Nephron (organoid): ENCODE results near the gene ITFG2.
A peak's percentile ranks its signal among the peaks of the same experiment; 100 is the strongest.

ENCODE experiments used
- H3K27ac Mint-ChIP-seq, 3 experiments: 2 replicates each; pipeline ENCODE4 v1.8.0; 2020; ENCODE audit warnings: mixed read lengths in 3 of 3, mild to moderate bottlenecking in 2 of 3, moderate library complexity in 1 of 3
- H3K27me3 Mint-ChIP-seq: 2 replicates; pipeline ENCODE4 v1.8.0; 2021; ENCODE audit warnings: low read depth, mild to moderate bottlenecking, moderate library complexity, mixed read lengths
- H3K36me3 Mint-ChIP-seq: 2 replicates; pipeline ENCODE4 v1.8.0; 2020; ENCODE audit warnings: low read depth, mixed read lengths
- H3K4me1 Mint-ChIP-seq: 2 replicates; pipeline ENCODE4 v1.8.0; 2020; ENCODE audit warnings: mixed read lengths
- H3K4me3 Mint-ChIP-seq, 3 experiments: 2 replicates each; pipeline ENCODE4 v1.8.0; 2020; ENCODE audit warnings: mild to moderate bottlenecking in 3 of 3, mixed read lengths in 3 of 3, moderate library complexity in 2 of 3
- H3K9me3 Mint-ChIP-seq: 2 replicates; pipeline ENCODE4 v1.8.0; 2020; ENCODE audit warnings: mixed read lengths
- TF ChIP-seq, protein P1 (sequence below), 3 experiments: fragments of 200-600 bp; sonication (generic); IDR thresholded peaks; one replicate each; pipeline ENCODE4 v1.5.0; 2021; ENCODE audit warnings: antibody characterized with exemption in 3 of 3; ENCODE audit not compliant: unreplicated experiment in 3 of 3

Gene ITFG2

DNA sequence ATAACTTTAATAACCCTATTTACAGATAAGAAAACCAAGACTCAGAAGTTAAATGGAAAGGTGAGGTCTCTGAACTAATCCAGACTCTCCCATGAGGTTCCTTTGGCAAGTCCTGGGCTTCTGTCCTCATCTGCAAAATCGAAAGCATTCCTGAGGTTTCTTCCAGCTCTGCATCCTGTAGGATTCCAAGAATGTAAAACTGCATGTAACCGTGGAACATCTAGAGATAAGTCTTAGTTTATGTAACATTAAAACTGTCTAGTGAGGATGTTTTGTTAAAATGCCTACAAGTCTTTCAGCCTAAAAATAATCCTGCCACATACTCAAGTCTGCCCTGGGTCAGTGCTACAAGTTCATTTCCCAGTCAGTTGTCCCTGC lies 7.3 kb upstream of the ITFG2 start:
- peak overlapping the region; percentile 71 to 84 (median 80) for H3K27ac Mint-ChIP-seq
- H3K4me3 Mint-ChIP-seq, result no peak overlapping the region
- TF ChIP-seq, protein P1, sequence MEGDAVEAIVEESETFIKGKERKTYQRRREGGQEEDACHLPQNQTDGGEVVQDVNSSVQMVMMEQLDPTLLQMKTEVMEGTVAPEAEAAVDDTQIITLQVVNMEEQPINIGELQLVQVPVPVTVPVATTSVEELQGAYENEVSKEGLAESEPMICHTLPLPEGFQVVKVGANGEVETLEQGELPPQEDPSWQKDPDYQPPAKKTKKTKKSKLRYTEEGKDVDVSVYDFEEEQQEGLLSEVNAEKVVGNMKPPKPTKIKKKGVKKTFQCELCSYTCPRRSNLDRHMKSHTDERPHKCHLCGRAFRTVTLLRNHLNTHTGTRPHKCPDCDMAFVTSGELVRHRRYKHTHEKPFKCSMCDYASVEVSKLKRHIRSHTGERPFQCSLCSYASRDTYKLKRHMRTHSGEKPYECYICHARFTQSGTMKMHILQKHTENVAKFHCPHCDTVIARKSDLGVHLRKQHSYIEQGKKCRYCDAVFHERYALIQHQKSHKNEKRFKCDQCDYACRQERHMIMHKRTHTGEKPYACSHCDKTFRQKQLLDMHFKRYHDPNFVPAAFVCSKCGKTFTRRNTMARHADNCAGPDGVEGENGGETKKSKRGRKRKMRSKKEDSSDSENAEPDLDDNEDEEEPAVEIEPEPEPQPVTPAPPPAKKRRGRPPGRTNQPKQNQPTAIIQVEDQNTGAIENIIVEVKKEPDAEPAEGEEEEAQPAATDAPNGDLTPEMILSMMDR (IDR thresholded peaks at IDR 0.05; ENCODE audit: unreplicated experiment in 3 of 3), result no peak
- H3K4me1 Mint-ChIP-seq, result peaks cover 21% of the 10 kb centered on the region
- H3K27me3 Mint-ChIP-seq, result no peaks in the 10 kb centered on the region
- H3K36me3 Mint-ChIP-seq, result peaks cover 60% of the 10 kb centered on the region
- H3K9me3 Mint-ChIP-seq, result no peaks in the 10 kb centered on the region

DNA sequence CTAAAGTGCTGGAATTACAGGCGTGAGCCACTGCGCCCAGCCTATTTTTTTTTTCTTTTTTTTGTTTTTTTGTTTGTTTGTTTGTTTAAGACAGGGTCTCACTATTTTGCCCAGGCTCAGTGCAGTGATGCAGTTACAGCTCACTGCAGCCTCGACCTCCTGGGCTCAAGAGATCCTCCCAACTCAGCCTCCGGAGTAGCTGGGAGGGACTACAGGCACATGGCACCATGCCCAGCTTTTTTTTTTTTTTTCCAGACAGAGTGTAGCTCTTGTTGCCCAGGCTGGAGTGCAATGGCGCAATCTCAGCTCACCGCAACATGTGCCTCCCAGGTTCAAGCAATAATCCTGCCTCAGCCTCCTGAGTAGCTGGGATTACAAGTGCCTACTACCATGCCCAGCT lies 5.8 kb upstream of the ITFG2 start:
- Mint-ChIP-seq H3K4me3 (no peak overlapping the region), H3K27me3 (no peaks in the 10 kb centered on the region), H3K27ac (no peak overlapping the region), H3K9me3 (no peaks in the 10 kb centered on the region), H3K4me1 (peaks cover 25% of the 10 kb centered on the region), H3K36me3 (peaks cover 44% of the 10 kb centered on the region)
- TF ChIP-seq, protein P1 (IDR thresholded peaks at IDR 0.05; ENCODE audit: unreplicated experiment in 3 of 3), result no peak

DNA sequence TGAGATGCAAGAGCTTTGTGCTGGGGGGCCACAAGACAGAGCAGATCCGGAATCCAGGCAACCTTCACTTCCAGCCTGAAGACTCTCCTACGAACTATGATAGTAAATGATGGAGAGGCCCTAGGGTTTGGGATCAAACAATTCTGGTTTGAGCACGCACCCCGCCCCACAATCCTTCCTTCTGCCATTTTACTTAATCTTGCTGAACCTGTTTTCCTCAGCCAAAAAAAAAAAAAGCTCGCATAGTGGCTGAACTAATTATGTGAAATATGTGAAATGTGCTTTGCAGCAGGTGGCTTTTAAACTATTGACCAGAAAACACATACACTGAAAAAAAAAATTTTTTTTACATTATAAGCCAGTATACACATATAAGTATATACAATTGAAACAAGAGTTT lies 667 bp upstream of the ITFG2 start:
- H3K27ac Mint-ChIP-seq, result peak overlapping the region; percentile 84 to 100 (median 98)
- no peaks in the 10 kb centered on the region for H3K27me3 Mint-ChIP-seq
- H3K36me3 Mint-ChIP-seq, result peaks cover 9% of the 10 kb centered on the region
- no peaks in the 10 kb centered on the region for H3K9me3 Mint-ChIP-seq
- peak overlapping the region; percentile 98 to 99 (median 99) for H3K4me3 Mint-ChIP-seq
- H3K4me1 Mint-ChIP-seq, result peaks cover 15% of the 10 kb centered on the region
- TF ChIP-seq, protein P1 (IDR thresholded peaks at IDR 0.05; ENCODE audit: unreplicated experiment in 3 of 3), result no peak

DNA sequence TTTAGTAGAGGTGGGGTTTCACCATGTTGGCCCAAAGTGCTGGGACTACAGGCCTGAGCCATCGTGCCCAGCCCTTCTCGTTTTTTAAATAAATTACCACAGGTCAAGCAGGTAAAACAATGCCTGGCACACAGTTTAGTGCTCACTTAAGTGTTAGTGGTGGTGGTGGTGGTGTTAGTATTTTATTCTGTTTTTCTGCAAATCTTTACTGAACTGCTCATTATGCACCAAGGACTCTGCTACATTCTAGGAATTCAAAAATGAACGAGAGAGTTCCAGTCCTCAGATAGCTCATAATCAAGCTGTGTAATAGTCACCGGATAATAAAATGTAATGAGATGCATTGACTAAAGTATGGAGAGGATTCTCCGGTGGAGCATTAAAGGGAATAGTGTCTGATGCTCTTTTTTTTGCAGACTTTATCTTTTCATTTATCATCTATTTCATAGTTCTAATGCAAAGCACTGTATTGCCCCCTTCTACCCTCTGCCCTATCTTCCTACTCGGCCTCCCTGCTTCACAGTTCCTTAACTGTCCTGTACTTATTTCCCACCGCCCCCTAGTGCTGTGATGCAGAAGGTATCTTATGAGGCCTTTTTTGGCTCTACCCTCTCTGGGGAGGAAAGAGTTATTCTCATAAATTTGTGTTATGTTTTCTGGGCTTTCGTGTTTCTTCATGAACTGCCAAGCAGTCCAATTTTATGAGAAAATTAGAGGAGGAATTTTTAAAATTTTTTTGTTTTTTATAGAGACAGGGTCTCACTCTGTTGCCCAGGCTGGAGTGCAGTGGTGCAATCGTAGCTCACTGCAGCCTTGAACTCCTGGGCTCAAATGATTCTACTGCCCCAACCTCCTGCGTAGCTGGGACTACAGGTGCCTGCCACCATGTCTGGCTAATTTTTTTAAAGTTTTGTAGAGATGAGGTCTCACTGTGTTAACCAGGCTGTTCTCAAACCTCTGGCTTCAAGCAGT lies 1.0 kb downstream of the ITFG2 start:
- Mint-ChIP-seq H3K36me3 (peaks cover 18% of the 10 kb centered on the region), H3K27ac (peak overlapping the region; percentile 98 to 100 (median 100)), H3K4me1 (peaks cover 15% of the 10 kb centered on the region), H3K9me3 (no peaks in the 10 kb centered on the region), H3K4me3 (peak overlapping the region; percentile 98 to 99 (median 99)), H3K27me3 (peaks cover 3% of the 10 kb centered on the region)
- TF ChIP-seq, protein P1 (IDR thresholded peaks at IDR 0.05; ENCODE audit: unreplicated experiment in 3 of 3), result peak; percentile 59 to 71 (median 69)

DNA sequence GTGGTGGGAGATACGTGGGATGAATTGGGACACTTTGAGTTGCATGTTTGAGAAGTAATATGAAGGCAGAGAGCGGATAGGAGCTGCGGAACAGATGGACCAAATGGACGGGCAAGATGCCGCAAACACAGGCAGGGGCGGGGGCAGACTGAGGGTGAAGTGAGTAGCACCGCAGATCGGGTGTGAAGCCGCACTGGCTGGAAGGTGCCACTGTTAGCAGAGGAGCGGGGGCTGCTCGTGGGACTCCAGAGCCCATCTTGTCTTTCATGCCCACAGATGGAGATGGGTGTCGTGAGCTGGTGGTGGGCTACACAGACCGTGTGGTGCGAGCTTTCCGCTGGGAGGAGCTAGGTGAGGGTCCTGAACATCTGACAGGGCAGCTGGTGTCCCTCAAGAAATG lies 7.3 kb downstream of the ITFG2 start:
- H3K9me3 Mint-ChIP-seq, result no peaks in the 10 kb centered on the region
- H3K4me3 Mint-ChIP-seq, result no peak overlapping the region
- peak overlapping the region in 1 of 3 experiments; percentile 7 for H3K27ac Mint-ChIP-seq
- TF ChIP-seq, protein P1 (IDR thresholded peaks at IDR 0.05; ENCODE audit: unreplicated experiment in 3 of 3), result no peak
- peaks cover 5% of the 10 kb centered on the region for H3K27me3 Mint-ChIP-seq
- peaks cover 72% of the 10 kb centered on the region for H3K36me3 Mint-ChIP-seq
- H3K4me1 Mint-ChIP-seq, result peaks cover 7% of the 10 kb centered on the region
